Measurements from ENCODE around the gene DPH7.

- TF ChIP-seq, protein P1, sequence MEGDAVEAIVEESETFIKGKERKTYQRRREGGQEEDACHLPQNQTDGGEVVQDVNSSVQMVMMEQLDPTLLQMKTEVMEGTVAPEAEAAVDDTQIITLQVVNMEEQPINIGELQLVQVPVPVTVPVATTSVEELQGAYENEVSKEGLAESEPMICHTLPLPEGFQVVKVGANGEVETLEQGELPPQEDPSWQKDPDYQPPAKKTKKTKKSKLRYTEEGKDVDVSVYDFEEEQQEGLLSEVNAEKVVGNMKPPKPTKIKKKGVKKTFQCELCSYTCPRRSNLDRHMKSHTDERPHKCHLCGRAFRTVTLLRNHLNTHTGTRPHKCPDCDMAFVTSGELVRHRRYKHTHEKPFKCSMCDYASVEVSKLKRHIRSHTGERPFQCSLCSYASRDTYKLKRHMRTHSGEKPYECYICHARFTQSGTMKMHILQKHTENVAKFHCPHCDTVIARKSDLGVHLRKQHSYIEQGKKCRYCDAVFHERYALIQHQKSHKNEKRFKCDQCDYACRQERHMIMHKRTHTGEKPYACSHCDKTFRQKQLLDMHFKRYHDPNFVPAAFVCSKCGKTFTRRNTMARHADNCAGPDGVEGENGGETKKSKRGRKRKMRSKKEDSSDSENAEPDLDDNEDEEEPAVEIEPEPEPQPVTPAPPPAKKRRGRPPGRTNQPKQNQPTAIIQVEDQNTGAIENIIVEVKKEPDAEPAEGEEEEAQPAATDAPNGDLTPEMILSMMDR (IDR thresholded peaks at IDR 0.05 in 8 of 11, conservative IDR thresholded peaks at IDR 0.05 in 3 of 11) = no peak
- TF ChIP-seq POLR2A (IDR thresholded peaks at IDR 0.05) = no peak
These were observed 10.9 kb upstream of the DPH7 start for GRCh38 chr9:137589441-137590122.

All from spleen (tissue), 7 donors.